Sciatic nerve (tissue), 2 donors: ENCODE measurements around the gene PLEKHA1. TPM values are rescaled to one million over a fixed set of nuclear protein-coding genes. Genes with fewer than 3 reads are reported as not detected.

Experiments
- ATAC-seq: fragments of 200-7000 bp; cut with Tn5 transposase; one replicate; pipeline ENCODE4 v1.9.1; 2020; ENCODE audit warnings: mild to moderate bottlenecking, moderate library complexity
- DNase-seq: peaks from one replicate; pipeline ENCODE4 v3.0.0-alpha.2; 2020; ENCODE audit warnings: low spot score
- intact Hi-C: fragments of 100-400 bp; cut with DNase I; formaldehyde crosslinking; loops from one replicate; pipeline ENCODE4 v1.14.2; 2022
- total RNA-seq: library from RNA; stranded (reverse); fragmentation: NEBNext Ultra II Directional; extraction: Animal tissue kit (Norgen Biotek cat#: 25700); gene quantifications from one replicate; pipeline ENCODE4 v1.2.1, GENCODE V29; 2021
- donor health status: DM: no; HTN: no; CAD: no.
- donor health status: DM: no; HTN: no; CAD: no.

Gene PLEKHA1
- 41.2 TPM for total RNA-seq

- intact Hi-C loops, result no loop called here
- DNase-seq (peak; percentile 95), ATAC-seq (peak; percentile 98)
These were observed at the start of gene PLEKHA1 for GRCh38 chr10:122374237-122374858. TSS of gene PLEKHA1 (plus strand) at chr10:122374708. CDS start at chr10:122393201, 18,493 bp downstream.

- DNase-seq (no peak), ATAC-seq (no peak)
- intact Hi-C loops, result no loop called here
These were observed 49.3 kb upstream of the PLEKHA1 start for GRCh38 chr10:122325235-122325634.

GRCh38 chr10:122326385-122326784 is 48.1 kb upstream of the PLEKHA1 start:
- ATAC-seq, result no peak
- DNase-seq, result no peak
- intact Hi-C loops, result no loop called here

- intact Hi-C loops, result no loop called here
- ATAC-seq, result no peak
- no peak for DNase-seq
These were observed 47.7 kb upstream of the PLEKHA1 start for GRCh38 chr10:122326806-122327205.

- intact Hi-C loops, result no loop called here
- ATAC-seq (no peak), DNase-seq (no peak)
These were observed 47.0 kb upstream of the PLEKHA1 start for GRCh38 chr10:122327237-122328206.

- ATAC-seq (peak; percentile 45), DNase-seq (no peak)
- intact Hi-C loops, result no loop called here
These were observed 45.8 kb upstream of the PLEKHA1 start for GRCh38 chr10:122328676-122329075.

GRCh38 chr10:122329416-122329815 is 45.1 kb upstream of the PLEKHA1 start:
- no peak for DNase-seq
- intact Hi-C loops, result no loop called here
- no peak for ATAC-seq

GRCh38 chr10:122331100-122331499 is 43.4 kb upstream of the PLEKHA1 start:
- no peak for ATAC-seq
- DNase-seq, result no peak
- intact Hi-C loops, result no loop called here

- intact Hi-C loops, result no loop called here
- DNase-seq, result no peak
These were observed 42.7 kb upstream of the PLEKHA1 start for GRCh38 chr10:122331615-122332446.

GRCh38 chr10:122333037-122333436 is 41.5 kb upstream of the PLEKHA1 start:
- DNase-seq (no peak), ATAC-seq (no peak)
- intact Hi-C loops, result no loop called here

More at GRCh38 chr10:122331615-122332446, 42.7 kb upstream of the PLEKHA1 start:
- ATAC-seq, result peak; percentile 39

- intact Hi-C loops, result no loop called here
- DNase-seq (no peak), ATAC-seq (no peak)
These were observed 38.2 kb upstream of the PLEKHA1 start for GRCh38 chr10:122336332-122336731.

- DNase-seq (no peak), ATAC-seq (no peak)
- intact Hi-C loops, result no loop called here
These were observed 37.5 kb upstream of the PLEKHA1 start for GRCh38 chr10:122336961-122337360.

GRCh38 chr10:122338609-122339441 is 35.7 kb upstream of the PLEKHA1 start:
- ATAC-seq, result no peak
- intact Hi-C loops, result no loop called here
- no peak for DNase-seq

- DNase-seq, result no peak
- ATAC-seq, result peak; percentile 14
- intact Hi-C loops, result loop anchor here (5.0 to 10.0 kb wide), 2 partner anchors 94 to 226 kb away; no protein-coding TSS in a partner anchor
These were observed 33.2 kb upstream of the PLEKHA1 start for GRCh38 chr10:122341141-122341810.

- DNase-seq, result no peak
- ATAC-seq, result peak; percentile 79
- intact Hi-C loops, result loop anchor here (5.0 to 10.0 kb wide), 2 partner anchors 92 to 225 kb away; no protein-coding TSS in a partner anchor
These were observed 32.0 kb upstream of the PLEKHA1 start for GRCh38 chr10:122342293-122343134.

GRCh38 chr10:122343135-122343800 is 31.2 kb upstream of the PLEKHA1 start:
- intact Hi-C loops, result loop anchor here (5.0 to 10.0 kb wide), 2 partner anchors 92 to 224 kb away; no protein-coding TSS in a partner anchor
- ATAC-seq (no peak), DNase-seq (no peak)
